ENCODE measurements around the gene TMEM171.

The TMEM171 gene

GRCh38 chr5:73143716-73144115 is 23.3 kb downstream of the TMEM171 start:
- no peak overlapping the region for H3K4me3 ChIP-seq (replicated peaks; ENCODE audit: low read depth, low read length)
- no peak for TF ChIP-seq CTCF (IDR thresholded peaks at IDR 0.05; ENCODE audit: low read length, missing control alignments)
- DNase-seq (ENCODE audit: low read depth): no peak

- no peak for TF ChIP-seq CTCF (IDR thresholded peaks at IDR 0.05; ENCODE audit: low read length, missing control alignments)
- no peak overlapping the region for H3K4me3 ChIP-seq (replicated peaks; ENCODE audit: low read depth, low read length)
- no peak for DNase-seq (ENCODE audit: low read depth)
Measured at GRCh38 chr5:73149540-73149939, 29.2 kb downstream of the TMEM171 start.

- DNase-seq (ENCODE audit: low read depth): no peak
- TF ChIP-seq CTCF (IDR thresholded peaks at IDR 0.05; ENCODE audit: low read length, missing control alignments): no peak
- H3K4me3 ChIP-seq (replicated peaks; ENCODE audit: low read depth, low read length): no peak overlapping the region
Measured at GRCh38 chr5:73150876-73151275, 30.5 kb downstream of the TMEM171 start.

- H3K4me3 ChIP-seq (replicated peaks; ENCODE audit: low read depth, low read length): no peak overlapping the region
- DNase-seq (ENCODE audit: low read depth): no peak
- TF ChIP-seq CTCF (IDR thresholded peaks at IDR 0.05; ENCODE audit: low read length, missing control alignments): no peak
Measured at GRCh38 chr5:73151766-73152410, 31.5 kb downstream of the TMEM171 start.

- DNase-seq (ENCODE audit: low read depth): no peak
- no peak overlapping the region for H3K4me3 ChIP-seq (replicated peaks; ENCODE audit: low read depth, low read length)
- peak; percentile 12 for TF ChIP-seq CTCF (IDR thresholded peaks at IDR 0.05; ENCODE audit: low read length, missing control alignments)
Measured at GRCh38 chr5:73152411-73153388, 32.3 kb downstream of the TMEM171 start.

- no peak for DNase-seq (ENCODE audit: low read depth)
- no peak for TF ChIP-seq CTCF (IDR thresholded peaks at IDR 0.05; ENCODE audit: low read length, missing control alignments)
- no peak overlapping the region for H3K4me3 ChIP-seq (replicated peaks; ENCODE audit: low read depth, low read length)
Measured at GRCh38 chr5:73153513-73153912, 33.1 kb downstream of the TMEM171 start.

Measured in fibroblast of pulmonary artery (primary cell).